CD4-positive, alpha-beta T cell treated with Interleukin-12 subunit alpha and Interleukin-12 subunit beta, for 1 hour (primary cell): Measurements from ENCODE around the gene EBI3.
"Not testable (repeated sequence)": the region's sequence is repeated elsewhere in the genome, so short reads cannot be mapped to it uniquely, and the experiment has no call there.

Source experiments
- DNase-seq: peaks from one replicate; pipeline ENCODE4 v3.0.0-alpha.2; 2020

Gene EBI3

GRCh38 chr19:4229179-4229931 lies at the start of gene EBI3:
TSS of gene EBI3 (plus strand) at chr19:4229523. CDS start at chr19:4229551, 28 bp downstream.
- no peak for DNase-seq

GRCh38 chr19:4181053-4181508 lies 48.2 kb upstream of the EBI3 start:
- DNase-seq = no peak

- DNase-seq = peak; percentile 97
Observed at GRCh38 chr19:4182084-4182810, 47.1 kb upstream of the EBI3 start, which contains the start of the genes ANKRD24 and SIRT6. TSS of gene ANKRD24 (plus strand) at chr19:4182689. CDS start at chr19:4186426, 3,737 bp downstream. TSS of gene SIRT6 (minus strand) at chr19:4182563. CDS start at chr19:4182539, 24 bp downstream.

GRCh38 chr19:4183967-4184717 lies 45.2 kb upstream of the EBI3 start:
- DNase-seq = no peak

- DNase-seq = no peak
Observed at GRCh38 chr19:4184718-4185352, 44.5 kb upstream of the EBI3 start.

DNA sequence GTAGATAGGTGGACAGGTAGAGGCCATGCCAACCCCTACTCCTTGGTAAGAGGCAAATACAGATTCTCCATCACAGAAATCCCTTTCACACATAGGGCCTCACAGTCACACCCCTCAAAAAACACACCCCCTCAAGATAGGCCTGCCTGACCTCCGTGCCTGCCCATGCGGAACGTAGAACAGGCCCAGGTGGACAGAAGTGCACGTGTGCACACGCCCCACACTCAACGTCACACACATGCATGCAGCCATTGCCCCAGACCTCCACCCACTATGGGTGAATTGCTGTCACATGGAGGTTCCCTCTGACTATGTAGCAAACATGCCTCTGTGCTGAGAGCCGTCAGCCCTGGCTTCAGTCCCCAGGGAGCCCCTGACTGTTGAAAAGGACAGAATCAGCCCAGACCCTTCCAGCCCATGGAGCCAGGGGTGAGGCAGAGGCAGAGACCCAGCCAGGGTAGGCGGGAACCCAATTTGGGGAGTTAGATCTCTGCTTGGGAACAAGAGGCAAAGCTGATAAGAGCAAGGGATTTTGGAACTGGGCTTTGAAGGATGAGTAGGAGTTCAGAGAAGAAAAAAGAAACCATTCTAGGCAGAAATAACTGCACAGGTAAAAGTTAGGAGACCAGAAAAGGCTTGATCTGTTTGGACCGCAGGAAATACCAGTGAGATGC lies 43.8 kb upstream of the EBI3 start:
- no peak for DNase-seq

DNA sequence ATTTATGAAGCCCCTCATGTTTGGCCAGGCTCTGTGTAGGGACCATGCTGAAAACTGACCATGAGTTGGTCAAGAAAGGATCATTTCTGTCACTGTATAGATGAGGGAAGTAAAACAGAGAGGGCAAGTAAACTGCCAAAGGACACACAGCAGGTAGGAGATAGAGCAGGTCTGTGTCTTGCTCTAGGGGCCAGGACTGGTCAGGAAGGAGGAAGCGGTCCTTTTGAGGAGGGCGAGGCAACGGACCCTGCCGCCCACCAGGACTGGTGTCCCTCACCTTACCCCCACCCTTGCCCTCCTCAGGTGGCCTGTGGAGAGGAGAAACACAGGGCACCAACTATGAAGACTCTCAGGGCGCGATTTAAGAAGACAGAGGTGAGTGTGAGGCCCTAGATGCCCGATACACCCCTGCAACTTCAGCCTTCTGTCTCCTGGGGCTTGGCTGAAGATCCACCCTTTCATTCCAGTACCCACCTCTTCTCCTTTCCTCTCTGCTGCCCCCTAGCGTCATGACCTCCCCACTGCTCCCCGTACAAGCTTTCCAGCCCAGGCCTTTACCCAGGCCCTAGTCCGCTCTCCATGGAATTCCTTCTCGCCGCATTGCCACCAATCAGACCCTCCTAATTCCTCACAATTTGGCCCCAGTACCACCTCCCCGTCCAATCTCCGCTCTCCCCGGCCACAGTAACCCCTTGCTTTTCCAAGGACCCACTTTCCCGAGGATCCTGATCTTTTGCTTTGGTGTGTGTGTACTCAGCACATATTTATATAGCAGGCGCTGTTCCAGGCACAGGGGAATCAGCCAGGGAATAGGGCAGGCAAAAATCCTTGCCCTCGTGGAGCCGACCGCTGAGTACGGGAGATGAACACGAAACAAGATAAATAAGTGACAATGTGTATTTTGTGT lies 43.0 kb upstream of the EBI3 start:
- peak; percentile 78 for DNase-seq

GRCh38 chr19:4187313-4188122 lies 41.8 kb upstream of the EBI3 start:
- DNase-seq = no peak

DNA sequence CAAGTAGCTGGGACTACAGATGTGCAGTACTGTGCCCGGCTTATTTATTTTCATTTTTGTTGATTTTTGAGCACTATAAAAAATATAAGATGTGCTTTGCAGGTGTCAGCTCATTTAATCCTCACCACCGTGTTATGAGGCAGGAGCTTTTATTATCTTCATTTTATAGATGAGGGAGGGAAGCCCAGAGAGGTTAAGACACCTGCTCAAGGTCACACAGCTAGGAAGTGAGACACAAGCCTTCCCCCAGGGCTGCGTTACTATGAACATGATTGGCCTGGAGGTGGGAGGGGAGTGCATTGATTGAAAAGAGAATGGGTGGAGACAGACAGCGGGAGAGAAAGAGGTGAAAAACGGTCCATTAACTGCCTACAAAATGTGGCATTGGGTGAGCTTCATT lies 39.7 kb upstream of the EBI3 start:
- no peak for DNase-seq

DNA sequence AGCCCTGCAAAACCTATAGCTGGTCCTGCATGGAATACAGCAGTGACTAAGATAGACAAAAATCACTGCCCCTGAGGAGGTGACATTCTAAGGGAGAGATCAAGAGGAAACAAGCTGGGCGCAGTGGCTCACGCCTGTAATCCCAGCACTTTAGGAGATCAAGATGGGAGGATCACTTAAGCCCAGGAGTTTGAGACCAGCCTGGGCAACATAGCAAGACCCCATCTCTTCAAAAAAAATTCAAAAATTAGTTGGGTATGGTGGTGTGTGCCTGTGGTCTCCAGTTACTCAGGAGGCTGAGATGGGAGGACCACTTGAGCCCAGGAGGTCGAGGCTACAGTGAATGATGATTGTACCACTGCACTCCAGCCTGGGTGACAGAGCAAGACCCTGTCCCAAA lies 36.8 kb upstream of the EBI3 start:
- not testable (repeated sequence) for DNase-seq

DNA sequence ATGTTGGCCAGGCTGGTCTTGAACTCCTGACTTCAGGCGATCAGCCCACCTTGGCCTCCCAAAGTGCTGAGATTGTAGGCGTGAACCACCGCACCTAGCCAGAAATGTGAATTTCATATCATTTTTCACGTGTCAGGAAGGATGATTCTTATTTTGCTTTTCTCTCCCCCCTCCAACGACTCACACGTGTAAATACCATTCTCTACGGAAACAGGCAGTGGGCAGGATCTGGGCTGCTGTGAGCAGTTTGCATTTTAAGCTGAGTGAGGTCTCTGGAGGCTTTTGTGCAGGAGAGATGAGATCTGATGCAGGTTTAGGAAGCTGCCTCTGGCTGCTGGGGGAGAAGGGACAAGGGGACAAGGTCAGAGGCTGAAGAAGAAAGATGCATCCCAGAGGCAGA lies 35.0 kb upstream of the EBI3 start:
- no peak for DNase-seq

- no peak for DNase-seq
Observed at GRCh38 chr19:4196009-4196408, 33.3 kb upstream of the EBI3 start.

DNA sequence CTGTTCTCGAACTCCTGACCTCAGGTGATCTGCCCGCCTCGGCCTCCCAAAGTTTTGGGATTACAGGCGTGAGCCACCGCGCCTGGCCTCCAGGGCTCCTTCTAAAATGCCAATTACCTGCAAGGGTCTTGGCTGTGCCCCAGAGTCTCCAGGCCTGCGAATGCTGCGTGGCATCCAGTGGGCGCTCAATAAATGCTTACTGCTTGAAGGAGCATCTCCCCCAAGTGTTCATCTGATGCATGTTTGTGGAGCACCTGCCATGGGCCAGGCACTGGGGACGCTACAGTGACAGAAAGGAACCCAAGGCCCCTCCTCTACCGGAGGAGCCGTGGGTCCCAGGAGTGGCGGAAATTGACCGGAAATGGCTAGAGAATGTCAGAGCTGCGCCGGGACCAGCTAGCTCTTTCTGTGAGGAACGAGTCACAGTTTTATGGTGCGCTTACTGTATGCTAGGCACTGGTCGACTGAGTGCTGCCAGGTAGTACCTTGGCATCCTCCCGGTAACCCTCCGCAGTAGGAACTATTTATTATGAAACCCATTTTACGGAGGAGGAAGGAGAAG lies 32.7 kb upstream of the EBI3 start:
- no peak for DNase-seq

DNA sequence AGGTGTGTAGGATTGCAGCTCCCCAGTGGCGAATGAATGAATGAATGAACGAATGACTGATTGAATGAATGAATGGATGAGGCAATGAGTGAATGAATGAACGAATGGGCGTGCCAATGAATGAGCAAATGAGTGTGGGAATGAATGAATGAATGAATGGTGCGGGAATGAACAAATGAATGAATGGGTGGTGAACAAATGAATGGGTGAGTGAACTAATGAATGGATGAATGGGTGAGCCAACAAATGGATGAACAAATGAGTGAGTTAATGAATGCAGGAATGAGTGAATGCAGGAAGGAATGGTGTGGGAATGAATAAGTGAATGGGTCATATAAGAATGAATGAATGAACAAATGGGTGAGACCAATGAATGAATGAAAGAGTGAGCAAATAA lies 32.1 kb upstream of the EBI3 start:
- no peak for DNase-seq

DNA sequence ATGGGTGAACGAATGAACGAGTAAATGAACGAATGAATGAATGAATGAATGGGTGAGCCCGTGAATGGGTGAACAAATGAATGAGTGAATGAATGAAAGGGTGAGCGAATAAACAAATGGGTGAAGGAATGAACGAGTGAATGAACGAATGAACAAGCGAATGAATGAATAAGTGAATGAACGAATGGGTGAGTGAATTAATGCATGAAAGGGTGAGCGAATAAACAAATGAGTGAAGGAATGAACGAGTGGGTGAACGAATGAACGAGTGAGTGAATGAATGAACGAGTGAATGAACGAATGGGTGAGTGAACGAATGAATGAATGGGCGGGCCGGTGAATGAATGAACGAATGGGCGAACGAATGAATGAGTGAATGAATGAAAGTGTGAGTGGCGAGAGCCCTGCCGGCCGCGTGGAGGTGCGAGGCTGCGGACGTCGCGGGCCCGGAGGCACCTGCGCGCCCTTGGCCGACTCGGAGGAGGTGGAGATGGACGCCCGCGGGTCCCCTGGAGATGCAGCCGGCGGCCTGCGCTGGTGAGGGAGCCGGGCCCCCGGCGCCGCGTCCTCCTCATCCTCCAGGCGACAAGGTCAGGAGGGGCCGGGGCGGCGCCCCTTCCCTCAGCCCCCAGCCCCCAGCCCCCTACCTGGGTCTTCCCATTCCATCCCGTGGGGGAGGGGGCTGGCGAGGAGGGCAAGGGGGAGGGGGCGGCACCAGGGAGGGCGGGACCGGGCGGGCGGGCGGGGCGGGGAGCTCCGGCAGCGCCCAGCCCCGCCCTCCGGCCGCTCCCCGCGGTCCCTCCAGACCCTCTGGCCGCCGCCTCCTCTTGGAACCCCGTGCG lies 31.5 kb upstream of the EBI3 start:
- no peak for DNase-seq

GRCh38 chr19:4198467-4199126 lies 30.7 kb upstream of the EBI3 start:
- DNase-seq = no peak

GRCh38 chr19:4199699-4200293 lies 29.5 kb upstream of the EBI3 start:
- no peak for DNase-seq
